C1 segment of cervical spinal cord (tissue), 14 donors: ENCODE results near the gene DTNBP1.
"Not testable (repeated sequence)": the region's sequence is repeated elsewhere in the genome, so short reads cannot be mapped to it uniquely, and the experiment has no call there.

Source experiments
- DNase-seq, 14 donors: peaks; one replicate each; lab custom pipeline; 2025; lab: John Stamatoyannopoulos, UW

DTNBP1 gene

DNA sequence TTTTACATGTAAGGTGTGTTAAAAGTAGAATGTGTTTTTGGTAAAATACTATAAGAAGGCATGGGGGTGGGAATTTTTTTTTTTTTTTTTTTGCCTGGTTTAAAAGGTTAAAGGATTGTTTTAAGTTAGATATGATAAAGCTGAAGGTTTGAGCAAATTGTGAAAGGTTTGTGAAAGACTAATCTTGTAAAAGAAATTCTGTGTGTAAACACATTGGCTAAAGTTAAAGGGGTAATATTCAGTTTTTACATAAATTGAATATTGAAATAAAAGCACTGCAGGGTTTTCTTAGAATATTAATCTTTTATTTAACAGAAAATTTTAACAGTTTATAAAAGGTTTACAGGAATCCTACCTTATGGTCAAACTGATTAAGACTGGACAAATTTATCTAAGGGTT, 105.7 kb downstream of the DTNBP1 start:
- DNase-seq = no peak

DNA sequence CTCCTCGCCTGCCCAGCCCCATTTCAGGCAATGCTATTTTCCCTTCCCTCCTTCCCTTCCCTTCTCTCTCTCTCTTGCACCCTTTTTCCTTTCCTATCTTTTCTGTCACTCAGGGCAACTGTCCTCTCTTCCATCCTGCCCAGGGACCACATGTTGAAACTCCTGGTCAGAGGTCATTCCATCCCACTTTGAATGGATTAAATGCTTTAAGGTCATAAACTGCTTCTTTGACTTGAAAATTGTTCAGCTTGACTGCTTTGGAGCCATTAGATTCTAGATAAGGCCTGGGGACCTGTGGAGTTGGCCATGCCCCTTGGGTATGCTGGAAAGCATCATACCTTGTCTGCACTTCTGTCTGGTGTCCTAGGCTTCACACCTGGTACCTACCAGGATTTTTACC, 106.1 kb downstream of the DTNBP1 start:
- no peak for DNase-seq

DNA sequence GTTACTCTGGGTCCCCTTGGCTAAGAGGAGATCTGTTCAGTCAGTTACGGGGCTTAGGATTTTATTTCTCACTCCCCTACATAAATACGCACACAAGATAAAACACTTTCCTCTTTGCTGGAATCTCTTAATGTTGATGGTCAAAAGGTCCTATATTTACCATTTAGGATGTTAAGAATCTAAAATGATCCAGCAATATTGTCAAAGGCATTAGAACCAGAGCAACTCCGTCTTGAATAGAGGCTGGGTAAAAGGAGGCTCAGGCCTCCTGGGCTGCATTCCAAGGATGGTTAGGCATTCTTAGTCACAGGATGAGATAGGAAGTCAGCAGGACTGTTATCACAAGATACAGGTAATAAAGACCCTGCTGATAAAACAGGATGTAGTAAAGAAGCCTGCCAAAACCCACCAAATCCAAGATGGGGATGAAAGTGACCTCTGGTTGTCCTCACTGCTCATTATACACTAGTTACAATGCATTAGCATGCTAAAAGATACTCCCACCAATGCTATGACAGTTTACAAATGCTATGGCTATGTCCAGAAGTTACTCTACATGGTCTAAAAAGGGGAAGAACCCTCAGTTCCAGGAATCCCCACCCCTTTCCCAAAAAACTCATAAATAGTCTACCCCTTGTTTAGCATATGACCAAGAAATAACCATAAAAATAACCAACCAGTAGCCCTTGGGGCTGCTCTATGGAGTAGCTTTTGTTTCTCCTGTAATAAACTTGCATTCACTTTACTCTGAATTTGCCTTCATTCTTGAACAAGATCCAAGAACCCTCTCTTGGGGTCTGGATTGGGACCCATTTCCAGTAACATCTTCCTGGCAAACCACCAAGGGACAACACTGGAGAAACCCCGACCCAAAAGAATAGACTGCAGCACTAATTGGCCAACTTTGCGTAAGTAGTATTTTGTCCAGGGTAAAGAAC, 107.5 kb downstream of the DTNBP1 start:
- DNase-seq = no peak

DNA sequence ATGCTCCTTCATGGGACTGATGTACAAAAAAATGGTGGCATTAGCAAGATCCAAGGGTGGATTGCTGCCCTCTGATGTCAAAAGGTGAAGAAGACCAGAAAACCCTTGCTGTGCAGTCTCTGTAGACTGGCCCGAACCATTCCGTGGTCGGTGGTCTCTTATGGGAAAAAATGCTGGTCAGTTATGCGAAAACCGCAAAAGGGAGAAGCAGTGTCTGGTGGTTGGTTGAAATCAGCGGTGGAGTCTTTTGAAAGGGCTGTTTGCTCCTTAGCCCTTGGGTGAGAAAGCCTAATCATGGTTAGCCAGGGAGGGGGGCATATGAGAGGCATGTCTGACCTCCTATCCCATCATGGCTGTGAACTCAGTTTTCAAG, 108.1 kb downstream of the DTNBP1 start:
- no peak for DNase-seq

DNA sequence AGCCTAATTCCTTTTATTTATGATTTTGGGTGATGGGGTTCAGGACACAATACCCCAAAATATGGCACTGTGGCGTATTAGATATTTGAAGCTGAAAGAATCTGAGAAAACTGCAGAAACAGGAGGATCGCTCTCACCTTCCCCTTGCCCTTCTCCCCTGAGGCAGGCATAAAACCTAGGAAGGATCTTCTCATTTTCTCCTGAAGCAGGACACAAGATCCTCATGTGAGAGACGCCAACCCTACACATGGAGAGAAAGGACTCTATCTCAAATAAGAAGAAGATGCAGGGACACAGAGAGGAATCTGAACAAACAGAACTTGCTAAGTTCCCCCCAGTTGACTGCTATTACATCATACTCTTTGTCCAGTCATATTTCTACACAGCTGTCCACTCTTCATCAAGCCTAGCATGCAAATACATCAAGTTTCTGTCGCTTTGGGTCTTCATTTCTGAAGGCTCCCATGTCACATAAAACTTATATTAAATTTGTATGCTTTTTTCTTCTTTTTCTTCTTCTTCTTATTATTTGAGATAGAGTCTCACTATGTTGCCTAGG, 109.0 kb downstream of the DTNBP1 start:
- DNase-seq = no peak

DNA sequence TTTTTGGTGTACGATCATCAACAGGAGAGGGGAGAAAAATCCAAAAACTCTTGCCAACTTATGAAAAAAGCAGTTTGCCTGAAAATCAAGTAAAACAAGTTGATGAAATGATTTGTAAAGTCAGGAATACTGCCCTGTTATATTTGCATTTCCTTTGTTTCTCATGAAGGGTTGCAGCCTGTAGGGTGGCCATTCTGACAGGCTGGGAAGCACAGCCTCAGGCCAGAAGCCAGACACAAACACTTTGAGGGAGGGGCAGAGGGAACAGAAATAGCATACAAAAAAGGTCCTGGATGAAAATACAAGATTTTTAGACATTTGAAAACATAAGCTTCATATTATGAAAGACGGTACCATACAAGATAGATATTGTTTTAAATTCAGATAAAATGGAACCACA, 109.8 kb downstream of the DTNBP1 start:
- no peak for DNase-seq

DNA sequence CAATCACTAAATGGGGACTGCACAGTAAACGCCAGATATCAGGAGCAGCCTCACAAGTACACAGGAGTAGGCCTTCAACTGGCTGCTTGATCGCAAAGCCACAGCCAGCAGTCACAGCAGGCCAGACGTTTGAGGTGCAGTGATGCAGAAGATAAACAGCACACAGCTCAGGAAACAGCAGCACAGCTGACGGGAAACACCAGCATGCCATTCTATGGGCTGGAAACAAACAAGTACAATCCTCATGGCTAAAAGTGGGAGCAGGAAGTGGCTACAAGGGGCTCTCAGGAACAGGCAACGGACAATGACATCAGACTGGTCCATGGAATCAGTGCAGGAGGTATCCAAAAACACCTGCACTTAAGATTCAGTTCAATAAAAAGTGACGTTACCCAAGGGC, 111.0 kb downstream of the DTNBP1 start:
- DNase-seq = no peak

DNA sequence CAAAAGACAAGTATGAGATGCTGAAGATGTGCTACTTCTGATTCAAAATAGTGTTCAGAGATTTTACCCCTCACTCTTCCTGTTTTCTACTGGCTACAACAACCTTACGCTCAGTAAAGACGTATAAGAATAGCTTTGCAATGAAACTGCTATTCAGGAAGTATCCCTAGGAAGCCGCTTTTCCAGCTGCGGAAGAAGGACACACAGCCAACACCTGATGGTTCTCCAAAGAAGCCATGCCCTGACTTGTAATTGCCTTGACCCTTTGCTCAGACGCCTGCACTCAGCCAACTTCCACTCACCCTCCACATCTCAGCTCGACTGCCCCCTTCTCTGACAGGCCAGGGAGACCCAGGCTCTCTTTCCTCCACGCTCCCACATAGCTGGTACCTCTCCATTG, 111.6 kb downstream of the DTNBP1 start:
- DNase-seq = no peak

DNA sequence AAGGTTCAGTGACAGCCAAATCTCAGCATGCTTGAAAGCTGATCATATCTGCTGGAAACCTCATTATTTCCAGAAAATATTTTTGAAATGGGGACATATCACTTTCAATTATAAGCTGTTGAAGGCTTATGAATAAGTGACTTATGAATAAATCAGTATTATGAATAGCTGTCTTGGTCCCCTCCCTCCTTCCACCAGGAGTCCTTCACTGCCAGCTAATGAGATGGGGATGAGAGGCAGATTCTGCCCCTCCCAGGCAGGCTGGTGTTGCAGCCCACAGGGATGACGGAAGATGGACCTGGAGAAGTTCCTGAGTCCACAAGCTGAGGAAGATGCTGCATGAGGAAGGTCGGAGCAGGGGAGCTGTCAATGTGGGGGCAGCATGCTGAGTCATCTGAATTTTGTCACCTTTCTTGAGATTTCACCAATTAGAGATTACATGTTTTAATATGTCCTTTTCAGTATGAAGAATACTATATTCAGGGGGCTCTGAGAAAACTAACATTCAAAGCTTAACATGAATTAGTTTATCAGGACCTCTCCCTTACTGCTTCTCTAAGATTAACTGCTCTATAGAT, 112.2 kb downstream of the DTNBP1 start:
- no peak for DNase-seq

DNA sequence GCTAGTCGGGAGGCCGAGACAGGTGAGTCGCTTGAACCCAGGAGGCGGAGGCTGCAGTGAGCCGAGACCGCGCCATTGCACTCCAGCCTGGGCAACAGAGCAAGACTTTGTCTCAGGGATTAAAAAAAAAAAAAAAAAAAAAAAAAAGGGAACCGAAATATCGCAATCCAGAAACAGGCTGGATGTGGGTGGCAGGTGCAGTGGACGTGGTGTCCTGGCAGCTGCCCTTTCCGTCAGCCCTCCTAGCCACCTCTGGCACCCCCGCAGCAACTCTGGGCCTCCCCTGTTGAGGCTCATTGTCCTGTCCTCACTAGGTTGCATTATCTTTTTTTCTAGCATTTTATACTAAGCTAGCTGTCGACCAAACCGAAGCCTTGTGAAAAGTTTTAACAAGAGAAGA, 113.5 kb downstream of the DTNBP1 start:
- DNase-seq = no peak

DNA sequence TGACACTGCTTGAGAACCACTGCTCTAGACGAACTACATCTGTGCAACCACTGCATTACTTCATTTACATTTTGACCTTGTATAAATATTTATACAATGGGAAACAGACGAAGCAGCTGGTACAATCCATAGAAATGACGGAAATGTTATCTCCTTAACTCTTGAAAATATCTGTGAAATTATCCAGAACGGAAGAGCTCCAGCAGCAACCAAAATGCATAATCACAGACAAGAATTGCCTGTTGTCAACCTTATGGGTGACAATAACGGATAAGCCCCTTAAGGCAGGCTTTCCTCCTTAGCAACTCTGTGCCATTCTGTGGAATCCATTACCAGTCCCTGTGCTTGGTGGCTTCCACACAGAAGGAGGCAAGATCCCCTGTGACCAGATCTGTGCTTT, 115.4 kb downstream of the DTNBP1 start:
- no peak for DNase-seq

DNA sequence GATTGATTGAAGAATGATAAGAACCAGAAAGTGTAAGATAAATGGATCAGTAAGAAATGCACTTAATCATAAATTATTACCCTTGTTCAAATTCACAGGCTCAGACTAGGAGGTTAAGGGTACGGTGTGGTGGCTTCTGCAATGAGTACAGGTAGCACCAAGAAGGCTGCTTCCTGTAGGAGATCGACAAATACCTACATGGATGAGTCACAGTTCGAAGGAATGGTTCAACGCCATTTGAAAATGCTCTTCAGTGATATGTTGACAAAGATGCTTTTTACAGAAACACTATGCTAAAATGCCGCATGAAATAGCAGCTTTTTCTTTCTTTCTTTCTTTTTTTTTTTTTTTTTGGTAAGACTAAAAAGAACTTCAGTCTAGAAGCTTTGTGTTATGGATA, 116.2 kb downstream of the DTNBP1 start:
- no peak for DNase-seq

DNA sequence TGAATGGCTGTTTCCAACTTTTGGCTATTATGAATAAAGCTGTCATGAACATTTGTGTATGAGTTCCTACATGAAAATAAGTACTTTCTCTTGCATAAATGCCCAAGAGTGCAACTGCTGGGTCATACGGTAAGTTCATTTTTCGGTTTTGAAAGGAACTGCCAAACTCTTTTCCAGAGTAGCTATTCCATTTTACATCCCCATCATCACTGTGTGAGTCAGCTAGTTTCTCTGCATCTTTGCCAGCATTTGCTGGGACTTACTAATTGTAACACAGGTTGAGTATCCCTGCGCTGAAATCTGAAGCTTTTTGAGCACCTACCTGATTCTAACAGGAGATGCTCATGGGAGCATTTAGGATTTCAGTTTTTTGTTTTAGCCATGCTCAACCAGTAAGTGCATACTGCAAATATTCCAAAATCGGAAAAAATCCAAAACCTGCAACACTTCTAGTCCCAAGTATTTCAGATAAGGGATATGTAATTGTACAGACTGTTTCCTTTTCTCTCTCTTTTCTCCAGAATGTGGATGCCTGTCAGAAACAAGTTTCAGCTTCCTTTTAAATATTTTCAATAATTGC, 118.4 kb downstream of the DTNBP1 start:
- DNase-seq = no peak

DNA sequence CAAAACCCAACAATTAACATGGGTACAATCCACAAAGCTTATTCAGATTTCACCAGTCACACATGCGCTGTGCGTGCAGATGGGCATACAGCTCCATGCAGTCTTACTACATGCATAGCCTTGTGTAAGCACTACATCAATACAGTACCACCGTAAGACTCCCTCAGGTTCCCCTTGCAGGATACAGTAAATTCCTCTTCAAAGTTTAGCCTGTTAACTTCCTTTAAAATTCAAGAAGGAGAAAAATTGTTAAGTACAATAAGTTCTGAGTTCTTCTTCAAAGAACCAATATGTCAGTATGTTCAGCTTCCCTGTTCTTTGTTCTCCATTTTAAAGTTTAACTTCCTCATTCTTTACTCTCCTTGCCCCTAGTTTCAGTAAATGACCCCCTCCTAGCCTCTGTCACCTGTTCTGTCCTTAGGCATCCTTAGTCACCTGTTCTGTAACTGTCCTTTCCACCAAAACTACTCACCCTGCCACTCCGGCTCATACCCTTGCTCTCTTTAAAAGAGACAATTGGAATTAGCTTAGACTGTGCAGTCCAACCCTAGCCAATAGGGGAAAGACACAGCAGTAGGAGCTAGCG, 119.4 kb downstream of the DTNBP1 start:
- not testable (repeated sequence) for DNase-seq

DNA sequence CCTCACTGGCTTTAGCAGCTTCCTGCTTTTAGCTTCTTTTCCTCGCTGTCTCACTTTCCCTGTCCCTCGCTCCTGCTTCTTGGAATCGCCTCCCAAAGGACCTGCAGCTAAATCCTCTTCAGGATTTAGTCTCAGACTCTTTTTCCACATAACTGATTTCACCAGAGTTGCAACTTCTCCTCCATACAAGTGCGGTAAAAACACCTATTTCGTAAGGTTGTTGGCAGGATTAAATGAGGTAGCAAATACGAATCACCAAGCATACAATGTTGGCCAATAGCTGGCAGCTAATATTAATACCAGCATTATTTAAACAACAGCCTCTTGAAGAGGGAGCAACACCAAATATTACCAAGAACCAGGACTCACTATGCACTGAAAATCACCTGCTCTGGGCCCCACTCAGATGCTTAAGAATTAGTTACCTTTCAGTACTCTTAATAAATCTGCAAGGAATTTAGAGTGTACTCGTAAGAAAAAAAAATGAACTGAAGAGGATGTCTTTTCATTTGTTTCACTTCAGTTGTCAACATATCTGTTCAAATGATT, 123.0 kb downstream of the DTNBP1 start:
- no peak for DNase-seq

DNA sequence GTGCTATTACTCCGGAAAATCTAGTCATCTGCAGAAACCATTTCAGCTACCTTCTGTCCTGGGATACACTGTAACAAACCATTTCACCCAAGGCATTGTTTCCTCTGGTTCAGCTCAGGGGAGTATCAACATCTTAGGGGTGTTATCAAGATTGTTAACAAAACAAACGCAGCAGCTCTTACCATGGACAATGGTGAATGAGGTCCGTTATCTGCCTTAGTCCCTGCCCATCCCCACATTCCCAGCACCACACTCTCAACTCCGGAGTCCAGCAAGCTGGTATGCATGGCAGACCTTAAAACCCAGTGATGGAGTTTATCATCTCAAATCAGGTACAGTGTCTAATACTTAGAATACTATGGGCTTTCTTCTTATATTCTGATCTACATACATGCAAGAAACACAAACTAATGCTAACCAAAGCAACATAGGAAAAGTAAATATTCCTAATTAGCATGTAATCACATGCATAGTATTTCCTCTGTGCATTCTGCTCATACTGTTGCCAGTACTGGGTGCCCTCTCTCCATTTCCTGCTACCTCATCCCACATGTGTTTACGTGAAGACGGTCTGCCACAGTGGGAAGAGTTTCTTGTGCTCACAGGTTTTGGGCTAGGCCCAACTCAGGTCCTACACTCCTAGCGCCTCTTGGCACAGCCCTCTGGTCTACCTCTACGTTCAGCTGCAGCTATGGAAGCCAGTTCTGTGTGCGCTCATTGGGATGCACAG, 123.9 kb downstream of the DTNBP1 start:
- no peak for DNase-seq

DNA sequence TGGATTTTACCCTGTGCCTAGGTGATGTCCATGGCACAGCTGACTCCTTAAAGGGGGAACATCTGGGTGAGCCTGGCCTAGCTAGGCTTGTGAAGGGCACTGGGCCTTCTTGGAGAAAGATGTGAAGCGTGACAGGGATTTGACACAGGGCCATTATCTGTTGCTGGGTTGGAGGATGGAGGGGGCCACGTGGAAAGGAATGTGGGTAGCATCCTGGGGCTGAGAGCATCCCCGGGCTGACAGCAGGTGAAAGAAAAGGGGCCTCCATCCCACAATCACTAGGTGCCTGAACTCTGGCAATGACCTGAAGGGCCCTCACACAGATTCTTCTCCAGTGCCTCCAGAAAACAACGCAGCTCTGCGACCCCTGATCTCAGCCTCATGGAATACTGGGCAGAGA, 124.7 kb downstream of the DTNBP1 start:
- no peak for DNase-seq

DNA sequence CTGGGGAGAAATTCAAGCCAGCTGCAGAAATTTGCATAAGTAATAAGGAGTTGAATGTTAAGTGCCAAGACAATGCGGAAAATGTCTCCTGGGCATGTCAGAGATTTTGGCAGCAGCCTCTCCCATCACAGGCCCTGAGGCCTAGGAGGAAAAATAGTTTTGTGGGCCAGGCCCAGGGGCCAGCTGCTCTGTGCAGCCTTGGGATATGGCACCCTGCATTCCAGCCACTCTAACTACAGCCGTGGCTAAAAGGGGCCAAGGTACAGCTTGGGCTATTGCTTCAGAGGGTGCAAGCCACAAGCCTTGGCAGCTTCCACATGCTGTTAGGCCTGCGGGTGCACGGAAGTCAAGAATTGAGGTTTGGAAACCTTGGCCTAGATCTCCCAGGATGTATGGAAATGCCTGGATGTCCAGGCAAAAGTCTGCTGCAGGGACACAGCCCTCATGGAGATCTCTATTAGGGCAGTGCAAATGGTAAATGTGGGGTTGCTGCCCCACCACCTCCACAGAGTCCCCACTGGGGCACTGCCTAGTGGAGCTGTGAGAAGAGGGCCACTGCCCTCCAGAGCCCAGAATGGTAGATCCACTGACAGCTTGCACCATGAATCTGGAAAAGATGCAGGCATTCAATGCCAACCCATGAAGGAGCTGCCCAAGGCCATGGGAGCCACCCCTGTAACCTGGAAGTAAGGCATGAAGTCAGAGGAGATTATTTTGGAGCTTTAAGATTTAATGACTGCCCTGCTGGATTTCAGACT, 126.5 kb downstream of the DTNBP1 start:
- no peak for DNase-seq

DNA sequence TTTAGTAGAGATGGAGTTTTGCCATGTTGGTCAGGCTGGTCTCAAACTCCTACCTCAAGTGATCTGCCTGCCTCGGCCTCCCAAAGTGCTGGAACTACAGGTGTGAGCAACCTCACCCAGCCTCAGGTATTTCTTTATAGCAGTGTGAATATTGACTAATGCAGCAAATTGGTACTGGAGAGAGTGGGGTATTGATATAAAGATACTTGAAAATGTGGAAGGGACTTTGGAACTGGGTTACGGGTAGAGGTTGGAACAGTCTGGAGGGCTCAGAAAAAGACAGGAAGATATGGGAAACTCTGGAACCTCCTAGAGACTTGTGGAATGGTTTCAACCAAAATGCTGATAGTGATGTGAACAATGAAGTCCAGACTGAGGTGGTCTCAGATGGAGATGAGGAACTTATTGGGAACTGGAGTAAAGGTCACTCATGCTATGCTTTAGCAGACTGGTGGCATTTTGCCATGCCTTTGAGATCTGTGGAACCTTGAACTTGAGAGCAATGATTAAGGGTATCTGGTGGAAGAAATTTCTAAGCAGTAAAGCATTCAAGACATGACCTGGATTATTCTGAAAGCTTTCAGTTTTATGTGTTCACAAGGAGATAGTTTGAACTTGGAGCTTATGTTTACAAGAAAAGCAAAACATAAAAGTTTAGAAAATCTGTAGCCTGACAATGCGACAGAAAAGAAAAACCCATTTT, 127.2 kb downstream of the DTNBP1 start:
- DNase-seq = no peak

DNA sequence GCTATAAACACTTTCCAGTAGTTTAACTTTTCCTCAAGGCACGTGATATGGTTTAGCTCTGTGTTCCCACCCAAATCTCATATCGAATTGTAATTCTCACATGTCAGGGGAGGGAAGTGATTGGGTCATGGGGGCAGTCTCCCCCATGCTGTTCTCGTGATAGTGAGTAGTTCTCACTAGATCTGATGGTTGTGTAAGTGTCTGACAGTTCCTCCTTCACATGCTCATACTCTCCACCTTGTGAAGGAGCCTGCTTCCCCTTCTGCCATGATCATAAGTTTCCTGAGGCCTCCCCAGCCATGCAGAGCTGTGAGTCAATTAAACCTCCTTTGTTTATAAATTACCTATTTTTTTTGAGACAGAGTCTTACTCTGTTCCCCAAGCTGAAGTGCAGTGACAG, 127.9 kb downstream of the DTNBP1 start:
- DNase-seq = no peak
